ENCODE results near the gene KRTAP4-9.
"Not testable (repeated sequence)": the region's sequence is repeated elsewhere in the genome, so short reads cannot be mapped to it uniquely, and the experiment has no call there.

KRTAP4-9 gene

DNA sequence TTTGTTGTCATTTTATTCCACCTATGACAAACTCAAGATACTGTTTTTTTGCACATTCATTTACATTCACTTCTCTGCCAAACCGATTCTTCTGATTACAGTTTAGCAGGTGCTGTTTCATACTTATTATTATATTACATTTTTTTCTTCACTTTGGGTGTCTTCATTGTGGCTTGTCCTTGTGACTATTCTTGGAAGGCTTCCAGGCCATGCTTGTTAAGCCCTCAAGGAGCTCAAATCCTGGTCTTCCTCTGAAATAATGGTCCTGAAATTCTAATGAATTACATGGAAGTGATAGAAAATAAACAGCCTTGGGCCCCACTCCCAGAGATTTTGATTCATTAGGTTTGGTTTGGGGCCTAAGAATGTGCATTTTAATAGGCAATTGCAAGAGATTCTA, 40.9 kb upstream of the KRTAP4-9 start:
- Histone ChIP-seq H3K4me3 (ENCODE audit: low read depth, low read length) (no peak overlapping the region), H3K27me3 (no peaks in the 10 kb centered on the region; the same call in 1 of the 2 replicates), H3K4me1 (no peaks in the 10 kb centered on the region), H3K9me3 (no peaks in the 10 kb centered on the region), H3K36me3 (no peaks in the 10 kb centered on the region)
- no peak for DNase-seq
- TF ChIP-seq, protein P1, sequence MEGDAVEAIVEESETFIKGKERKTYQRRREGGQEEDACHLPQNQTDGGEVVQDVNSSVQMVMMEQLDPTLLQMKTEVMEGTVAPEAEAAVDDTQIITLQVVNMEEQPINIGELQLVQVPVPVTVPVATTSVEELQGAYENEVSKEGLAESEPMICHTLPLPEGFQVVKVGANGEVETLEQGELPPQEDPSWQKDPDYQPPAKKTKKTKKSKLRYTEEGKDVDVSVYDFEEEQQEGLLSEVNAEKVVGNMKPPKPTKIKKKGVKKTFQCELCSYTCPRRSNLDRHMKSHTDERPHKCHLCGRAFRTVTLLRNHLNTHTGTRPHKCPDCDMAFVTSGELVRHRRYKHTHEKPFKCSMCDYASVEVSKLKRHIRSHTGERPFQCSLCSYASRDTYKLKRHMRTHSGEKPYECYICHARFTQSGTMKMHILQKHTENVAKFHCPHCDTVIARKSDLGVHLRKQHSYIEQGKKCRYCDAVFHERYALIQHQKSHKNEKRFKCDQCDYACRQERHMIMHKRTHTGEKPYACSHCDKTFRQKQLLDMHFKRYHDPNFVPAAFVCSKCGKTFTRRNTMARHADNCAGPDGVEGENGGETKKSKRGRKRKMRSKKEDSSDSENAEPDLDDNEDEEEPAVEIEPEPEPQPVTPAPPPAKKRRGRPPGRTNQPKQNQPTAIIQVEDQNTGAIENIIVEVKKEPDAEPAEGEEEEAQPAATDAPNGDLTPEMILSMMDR (IDR thresholded peaks at IDR 0.05; ENCODE audit: low read depth, low read length): no peak

DNA sequence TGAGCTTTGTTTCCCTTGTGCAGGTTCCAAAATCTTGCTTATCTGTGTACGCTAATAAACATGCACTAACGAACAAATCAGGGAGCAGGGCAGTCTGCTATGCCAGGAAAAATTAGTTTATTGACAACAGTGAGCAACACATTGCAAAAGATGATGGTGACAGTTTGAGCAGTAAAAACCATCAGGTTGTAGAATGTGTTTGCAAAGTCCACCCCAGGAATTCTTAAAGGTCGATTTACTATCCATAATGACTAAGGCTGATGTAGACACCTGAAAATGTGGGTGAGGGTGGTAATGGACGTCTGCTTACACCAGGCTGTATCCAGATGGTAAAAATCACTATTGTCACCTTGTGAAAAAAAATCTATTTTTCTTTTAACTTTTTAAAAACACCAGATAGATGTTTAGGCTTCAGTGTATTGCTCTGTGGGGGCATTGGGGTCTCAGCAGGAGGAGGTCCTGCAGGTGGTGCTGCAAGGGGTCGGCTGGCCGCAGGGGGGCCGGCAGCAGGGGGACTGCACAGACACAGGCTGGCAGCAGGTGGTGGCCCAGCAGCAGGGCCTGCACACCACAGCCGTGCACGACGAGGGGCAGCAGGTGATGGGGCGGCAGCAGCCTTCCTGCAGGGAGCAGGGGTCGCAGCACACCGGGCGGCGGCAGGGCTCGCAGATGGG, 40.0 kb upstream of the KRTAP4-9 start:
- not testable (repeated sequence) for DNase-seq; H3K4me1 ChIP-seq; H3K36me3 ChIP-seq; H3K9me3 ChIP-seq; H3K4me3 ChIP-seq (ENCODE audit: low read depth, low read length); H3K27me3 ChIP-seq

DNA sequence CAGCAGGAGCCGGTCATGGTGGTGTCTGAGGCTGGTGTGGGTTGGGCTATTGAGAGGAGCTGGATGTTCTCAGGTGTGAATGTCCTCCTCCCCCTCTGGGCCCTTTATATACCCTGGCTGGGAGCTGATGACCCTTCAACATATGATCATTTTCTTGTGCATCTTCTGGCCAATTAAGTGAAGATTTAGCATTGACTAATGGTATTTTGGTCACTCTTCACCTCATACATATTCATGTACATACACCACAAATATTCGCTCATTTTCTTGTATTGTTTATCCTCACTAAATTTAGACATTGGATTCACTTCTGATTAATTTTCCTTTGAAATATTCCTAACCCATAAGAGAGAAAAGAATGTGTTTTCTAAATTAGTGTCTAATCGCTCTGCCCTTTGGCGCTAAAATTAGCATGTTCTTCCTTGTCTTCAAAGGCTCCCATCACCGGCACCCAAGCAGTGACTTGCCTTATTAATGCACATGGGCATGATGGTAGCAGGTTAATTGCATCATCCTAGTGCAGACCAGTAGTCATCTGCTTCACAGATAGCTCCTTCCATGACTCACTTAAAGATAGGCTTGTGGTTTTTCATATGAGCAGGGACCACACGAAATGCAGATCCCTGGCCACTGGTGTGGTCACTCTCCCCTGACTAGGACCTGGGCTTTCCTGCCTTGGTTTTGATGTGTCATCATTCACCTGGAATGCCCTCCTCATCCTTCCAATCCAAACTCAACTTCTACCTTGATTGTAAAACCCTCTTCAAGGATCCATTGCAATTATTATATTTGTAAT, 39.2 kb upstream of the KRTAP4-9 start, which contains the start of gene KRTAP2-4:
KRTAP2-4 (minus strand) TSS at position 51 of the 796 bp plus-strand sequence; CDS start at position 17, 34 bp downstream.
- Histone ChIP-seq H3K4me3 (ENCODE audit: low read depth, low read length) (no peak within 1 kb of the TSS), H3K36me3 (no peaks in the 10 kb centered on the region), H3K4me1 (no peaks in the 10 kb centered on the region), H3K27me3 (no peaks in the 10 kb centered on the region; the same call in 1 of the 2 replicates), H3K9me3 (no peaks in the 10 kb centered on the region)
- DNase-seq: no peak
- TF ChIP-seq, protein P1 (IDR thresholded peaks at IDR 0.05; ENCODE audit: low read depth, low read length): no peak

DNA sequence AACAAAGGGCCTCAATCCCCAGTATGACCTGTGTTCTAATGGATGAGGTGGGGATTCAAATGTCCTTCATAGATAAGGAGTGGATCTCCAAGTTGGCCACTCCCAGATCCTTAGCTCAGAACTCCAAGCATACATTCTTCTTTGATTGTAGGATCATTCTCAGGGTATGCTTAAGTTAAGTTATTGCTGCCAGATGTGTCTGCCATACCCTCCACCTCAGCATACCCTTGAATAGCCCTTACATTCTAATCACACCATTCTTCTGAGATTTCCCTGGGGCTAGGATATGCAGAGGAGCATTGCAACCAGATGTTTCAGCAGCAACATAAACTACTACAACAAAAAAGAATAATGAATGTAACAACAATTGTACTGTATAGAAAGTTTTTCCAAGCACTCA, 37.9 kb upstream of the KRTAP4-9 start:
- TF ChIP-seq, protein P1 (IDR thresholded peaks at IDR 0.05; ENCODE audit: low read depth, low read length): no peak
- Histone ChIP-seq H3K4me3 (ENCODE audit: low read depth, low read length) (no peak overlapping the region), H3K4me1 (no peaks in the 10 kb centered on the region), H3K9me3 (no peaks in the 10 kb centered on the region), H3K36me3 (no peaks in the 10 kb centered on the region), H3K27me3 (no peaks in the 10 kb centered on the region; the same call in 1 of the 2 replicates)
- DNase-seq: no peak

DNA sequence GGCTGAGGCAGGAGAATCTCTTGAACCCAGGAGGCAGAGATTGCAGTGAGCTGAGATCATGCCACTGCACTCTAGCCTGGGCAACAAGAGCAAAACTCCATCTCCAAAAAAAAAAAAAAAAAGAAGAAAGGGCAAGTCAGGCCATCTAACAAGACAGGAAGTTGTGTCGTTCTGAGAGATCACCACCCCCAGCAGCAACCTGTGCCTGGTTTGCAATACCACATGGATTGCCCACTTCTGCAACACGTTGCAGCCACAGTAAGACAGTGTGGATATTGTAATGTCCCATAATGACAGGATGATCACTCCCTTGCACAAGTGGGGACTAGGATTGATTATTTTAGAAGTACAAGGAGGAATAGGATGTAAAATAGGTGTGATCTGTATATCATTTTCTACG, 36.2 kb upstream of the KRTAP4-9 start:
- no peaks in the 10 kb centered on the region; the same call in none of the 2 replicates for H3K27me3 ChIP-seq
- no peak overlapping the region for H3K4me3 ChIP-seq (ENCODE audit: low read depth, low read length)
- TF ChIP-seq, protein P1 (IDR thresholded peaks at IDR 0.05; ENCODE audit: low read depth, low read length): no peak
- no peaks in the 10 kb centered on the region for H3K4me1 ChIP-seq
- no peaks in the 10 kb centered on the region for H3K36me3 ChIP-seq
- no peaks in the 10 kb centered on the region for H3K9me3 ChIP-seq
- DNase-seq: no peak

DNA sequence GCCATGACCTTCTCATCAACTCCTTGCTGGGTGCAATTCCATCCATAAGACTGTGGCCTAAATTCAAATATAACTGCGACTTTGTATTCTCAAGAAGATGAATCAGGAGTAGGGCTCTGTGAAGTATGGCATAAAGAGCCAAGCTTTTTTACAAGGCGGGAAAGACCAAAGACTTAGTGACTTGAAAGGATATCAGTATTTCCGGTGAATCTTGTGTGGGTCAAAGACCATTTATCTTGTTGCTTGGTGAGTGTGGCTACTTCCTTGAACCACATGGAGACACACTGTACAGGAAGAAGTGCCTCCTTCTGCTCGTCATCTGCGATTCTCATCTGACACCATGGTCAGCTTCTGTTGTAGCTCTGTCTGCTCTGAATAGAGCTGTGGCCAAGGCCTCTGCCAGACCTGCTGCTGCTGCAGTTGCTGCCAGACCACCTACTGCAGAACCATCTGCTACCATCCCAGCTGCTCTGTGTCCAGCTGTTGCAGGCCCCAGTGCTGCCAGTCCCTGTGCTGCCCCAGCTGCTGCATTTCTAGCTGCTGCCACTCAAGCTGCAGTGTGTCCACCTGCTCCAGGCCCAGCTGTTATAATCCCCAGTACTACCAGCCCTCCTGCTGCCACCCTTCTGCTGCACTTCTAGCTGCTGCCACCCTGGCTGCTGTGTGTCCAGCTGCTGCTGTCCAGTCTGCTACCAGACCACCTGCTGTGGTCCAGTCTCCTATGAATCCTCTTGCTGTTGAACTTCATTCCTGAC, 33.4 kb upstream of the KRTAP4-9 start:
- H3K4me1 ChIP-seq: no peaks in the 10 kb centered on the region
- TF ChIP-seq, protein P1 (IDR thresholded peaks at IDR 0.05; ENCODE audit: low read depth, low read length): no peak
- no peak overlapping the region for H3K4me3 ChIP-seq (ENCODE audit: low read depth, low read length)
- no peaks in the 10 kb centered on the region; the same call in none of the 2 replicates for H3K27me3 ChIP-seq
- no peak for DNase-seq
- no peaks in the 10 kb centered on the region for H3K36me3 ChIP-seq
- H3K9me3 ChIP-seq: no peaks in the 10 kb centered on the region
